C4-2B (cell line): Measurements from ENCODE around the gene OR13C9.

Source experiments
- ZFX ChIP-seq: fragments of 450-650 bp; IDR thresholded peaks from 2 replicates; pipeline ENCODE4 v1.6.1; 2017
- TF ChIP-seq, protein P1 (sequence below): fragments of 450-650 bp; conservative IDR thresholded peaks from 2 replicates; pipeline ENCODE4 v1.5.1; 2017; ENCODE audit warnings: mild to moderate bottlenecking

DNA sequence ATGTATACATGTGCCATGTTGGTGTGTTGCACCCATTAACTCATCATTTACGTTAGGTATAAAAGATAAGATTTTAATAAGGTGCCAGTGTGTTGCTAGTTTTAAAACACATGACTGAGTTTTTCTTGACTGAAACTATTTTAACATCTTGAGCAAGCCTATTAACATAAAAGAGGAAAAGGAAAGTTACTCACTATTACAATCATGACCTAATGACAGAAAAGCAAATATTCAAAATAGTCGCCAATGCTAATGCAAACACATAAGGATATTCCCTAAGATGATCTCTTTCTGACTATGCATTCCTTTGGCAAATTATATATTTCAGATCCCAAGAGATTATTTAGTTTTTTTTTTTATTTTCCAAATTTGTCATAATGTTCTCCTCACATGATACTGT lies 6.8 kb downstream of the OR13C9 start:
- TF ChIP-seq, protein P1, sequence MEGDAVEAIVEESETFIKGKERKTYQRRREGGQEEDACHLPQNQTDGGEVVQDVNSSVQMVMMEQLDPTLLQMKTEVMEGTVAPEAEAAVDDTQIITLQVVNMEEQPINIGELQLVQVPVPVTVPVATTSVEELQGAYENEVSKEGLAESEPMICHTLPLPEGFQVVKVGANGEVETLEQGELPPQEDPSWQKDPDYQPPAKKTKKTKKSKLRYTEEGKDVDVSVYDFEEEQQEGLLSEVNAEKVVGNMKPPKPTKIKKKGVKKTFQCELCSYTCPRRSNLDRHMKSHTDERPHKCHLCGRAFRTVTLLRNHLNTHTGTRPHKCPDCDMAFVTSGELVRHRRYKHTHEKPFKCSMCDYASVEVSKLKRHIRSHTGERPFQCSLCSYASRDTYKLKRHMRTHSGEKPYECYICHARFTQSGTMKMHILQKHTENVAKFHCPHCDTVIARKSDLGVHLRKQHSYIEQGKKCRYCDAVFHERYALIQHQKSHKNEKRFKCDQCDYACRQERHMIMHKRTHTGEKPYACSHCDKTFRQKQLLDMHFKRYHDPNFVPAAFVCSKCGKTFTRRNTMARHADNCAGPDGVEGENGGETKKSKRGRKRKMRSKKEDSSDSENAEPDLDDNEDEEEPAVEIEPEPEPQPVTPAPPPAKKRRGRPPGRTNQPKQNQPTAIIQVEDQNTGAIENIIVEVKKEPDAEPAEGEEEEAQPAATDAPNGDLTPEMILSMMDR = no peak
- no peak for TF ChIP-seq ZFX
